Measurements from ENCODE around the gene GPRC5D.

GRCh38 chr12:12938541-12938940, 13.4 kb downstream of the GPRC5D start:
- TF ChIP-seq POLR2AphosphoS5 (IDR thresholded peaks at IDR 0.05) (no peak), CTCF (IDR thresholded peaks at IDR 0.05) (no peak), POLR2A (IDR thresholded peaks at IDR 0.05) (no peak), EP300 (IDR thresholded peaks at IDR 0.05; ENCODE audit: low read depth) (no peak)
